Body of pancreas (tissue), 4 donors: ENCODE results near the gene PTTG1IP. TPM values are rescaled to one million over a fixed set of nuclear protein-coding genes. Genes with fewer than 3 reads are reported as not detected.
A peak's percentile ranks its signal among the peaks of the same experiment; 100 is the strongest.

Experiments used
- ATAC-seq: fragments of 150-250 bp; one replicate; pipeline ENCODE4 v1.9.1; 2016
- DNase-seq, 4 donors: peaks; one replicate each; pipeline ENCODE4 v3.0.0-alpha.2; 2019
- H3K27ac ChIP-seq, 4 donors: fragments of 200-600 bp; sonication (generic); 1 replicate in 3 of 4; 2 replicates in 1 of 4; pipeline versions ENCODE4 v1.5.1 to v1.6.1; 2016 to 2019; ENCODE audit warnings: mild to moderate bottlenecking in 1 of 4, mixed read lengths in 1 of 4, moderate library complexity in 1 of 4
- H3K27me3 ChIP-seq, 2 donors: fragments of 200-600 bp; sonication (generic); one replicate each; pipeline ENCODE4 v1.6.0; 2016; ENCODE audit warnings: mild to moderate bottlenecking in 1 of 2
- H3K36me3 ChIP-seq, 2 donors: fragments of 200-600 bp; sonication (generic); replicated peaks in 1 of 2; 2 replicates each; pipeline ENCODE4 v1.5.1; 2016; ENCODE audit warnings: low read depth in 2 of 2; ENCODE audit not compliant: insufficient read depth in 1 of 2
- H3K4me1 ChIP-seq: fragments of 200-600 bp; sonication (generic); one replicate; pipeline ENCODE4 v1.6.0; 2016
- H3K4me3 ChIP-seq, 2 donors: fragments of 200-600 bp; sonication (generic); 1 replicate in 1 of 2; 2 replicates in 1 of 2; pipeline ENCODE4 v1.5.1; 2016 to 2019
- H3K9me3 ChIP-seq, 3 donors: fragments of 200-600 bp; sonication (generic); 1 replicate in 2 of 3; 2 replicates in 1 of 3; pipeline ENCODE4 v1.5.1; 2016
- POLR2A ChIP-seq, 3 donors: fragments of 450-650 bp; IDR thresholded peaks; one replicate each; pipeline ENCODE4 v1.6.1; 2016; ENCODE audit warnings: antibody characterized with exemption in 3 of 3, mild to moderate bottlenecking in 2 of 3
- WGBS, 2 donors: methylation state at CpG; one replicate each; pipeline ENCODE4 v1.1.5; 2017; 5-methylcytosine and 5-hydroxymethylcytosine counted together
- intact Hi-C: fragments of 100-400 bp; cut with DNase I; formaldehyde crosslinking; loops from one replicate; pipeline ENCODE4 v1.15.1; 2023
- total RNA-seq, 2 donors: library from RNA; depleted of rRNA; stranded (reverse); fragments of >200 nt; gene quantifications; one replicate each; pipeline ENCODE4 v1.1.0, GENCODE V29; 2016
- TF ChIP-seq, protein P1 (sequence below), 7 experiments: fragments of 450-650 bp in 4 of 7; fragments of 200-600 bp in 3 of 7; sonication (generic) in 3 of 7; IDR thresholded peaks; one replicate each; pipeline ENCODE4 v1.5.1; 2016 to 2019; ENCODE audit warnings: antibody characterized with exemption in 7 of 7

The PTTG1IP gene
- total RNA-seq, 2 donors from 2014 or later = 71.5 to 106 TPM

DNA sequence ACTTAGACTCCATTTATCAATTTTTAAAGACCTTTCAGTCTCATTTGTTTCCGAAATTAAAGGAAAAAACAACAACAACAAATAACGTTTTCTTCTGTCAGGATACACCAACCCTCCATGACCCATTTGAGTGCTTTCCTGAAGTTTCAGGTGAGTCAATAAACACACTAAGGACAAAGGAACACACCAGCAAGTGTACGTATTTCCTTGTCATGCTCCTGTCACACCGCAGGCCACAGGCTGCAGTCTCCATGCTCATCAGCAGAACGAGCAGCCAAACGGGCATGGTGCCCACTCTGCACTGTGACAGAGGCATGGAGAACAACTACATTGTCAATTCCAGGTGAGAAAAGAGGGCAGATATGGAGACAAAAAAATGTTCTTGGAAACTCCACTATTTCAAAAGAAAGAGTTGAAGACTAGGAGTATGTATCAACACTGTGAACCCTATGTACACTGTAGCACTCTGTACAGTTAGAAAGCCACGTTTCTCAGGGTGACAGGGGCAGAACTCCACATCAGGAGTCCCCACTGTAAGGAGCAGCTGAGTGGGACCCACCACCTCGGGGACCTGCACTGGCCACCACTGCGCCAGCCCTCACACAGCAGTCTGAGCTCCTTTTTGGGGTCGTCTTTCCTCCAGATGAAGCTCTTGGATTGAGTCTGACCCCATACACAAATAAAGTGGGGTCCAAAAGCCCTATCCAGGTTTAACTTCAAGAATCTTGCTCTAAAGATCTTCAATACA lies 2.6 kb downstream of the PTTG1IP start:
- Histone ChIP-seq H3K27me3 (no peaks in the 10 kb centered on the region), H3K36me3 (no peaks in the 10 kb centered on the region), H3K4me3 (no peak overlapping the region), H3K27ac (peak overlapping the region in 3 of 4 donors; percentile 66 to 85 (median 83)), H3K9me3 (no peaks in the 10 kb centered on the region), H3K4me1 (peaks cover 67% of the 10 kb centered on the region)
- DNase-seq (peak in 2 of 4 donors; percentile 43 to 59), ATAC-seq (no peak)
- intact Hi-C loops = no loop called here
- WGBS, 2 donors = 44 to 53% methylated on average over 10 of the region's 10 CpGs
- TF ChIP-seq, protein P1, sequence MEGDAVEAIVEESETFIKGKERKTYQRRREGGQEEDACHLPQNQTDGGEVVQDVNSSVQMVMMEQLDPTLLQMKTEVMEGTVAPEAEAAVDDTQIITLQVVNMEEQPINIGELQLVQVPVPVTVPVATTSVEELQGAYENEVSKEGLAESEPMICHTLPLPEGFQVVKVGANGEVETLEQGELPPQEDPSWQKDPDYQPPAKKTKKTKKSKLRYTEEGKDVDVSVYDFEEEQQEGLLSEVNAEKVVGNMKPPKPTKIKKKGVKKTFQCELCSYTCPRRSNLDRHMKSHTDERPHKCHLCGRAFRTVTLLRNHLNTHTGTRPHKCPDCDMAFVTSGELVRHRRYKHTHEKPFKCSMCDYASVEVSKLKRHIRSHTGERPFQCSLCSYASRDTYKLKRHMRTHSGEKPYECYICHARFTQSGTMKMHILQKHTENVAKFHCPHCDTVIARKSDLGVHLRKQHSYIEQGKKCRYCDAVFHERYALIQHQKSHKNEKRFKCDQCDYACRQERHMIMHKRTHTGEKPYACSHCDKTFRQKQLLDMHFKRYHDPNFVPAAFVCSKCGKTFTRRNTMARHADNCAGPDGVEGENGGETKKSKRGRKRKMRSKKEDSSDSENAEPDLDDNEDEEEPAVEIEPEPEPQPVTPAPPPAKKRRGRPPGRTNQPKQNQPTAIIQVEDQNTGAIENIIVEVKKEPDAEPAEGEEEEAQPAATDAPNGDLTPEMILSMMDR (IDR thresholded peaks at IDR 0.05) = no peak
- no peak for TF ChIP-seq POLR2A (IDR thresholded peaks at IDR 0.05)

DNA sequence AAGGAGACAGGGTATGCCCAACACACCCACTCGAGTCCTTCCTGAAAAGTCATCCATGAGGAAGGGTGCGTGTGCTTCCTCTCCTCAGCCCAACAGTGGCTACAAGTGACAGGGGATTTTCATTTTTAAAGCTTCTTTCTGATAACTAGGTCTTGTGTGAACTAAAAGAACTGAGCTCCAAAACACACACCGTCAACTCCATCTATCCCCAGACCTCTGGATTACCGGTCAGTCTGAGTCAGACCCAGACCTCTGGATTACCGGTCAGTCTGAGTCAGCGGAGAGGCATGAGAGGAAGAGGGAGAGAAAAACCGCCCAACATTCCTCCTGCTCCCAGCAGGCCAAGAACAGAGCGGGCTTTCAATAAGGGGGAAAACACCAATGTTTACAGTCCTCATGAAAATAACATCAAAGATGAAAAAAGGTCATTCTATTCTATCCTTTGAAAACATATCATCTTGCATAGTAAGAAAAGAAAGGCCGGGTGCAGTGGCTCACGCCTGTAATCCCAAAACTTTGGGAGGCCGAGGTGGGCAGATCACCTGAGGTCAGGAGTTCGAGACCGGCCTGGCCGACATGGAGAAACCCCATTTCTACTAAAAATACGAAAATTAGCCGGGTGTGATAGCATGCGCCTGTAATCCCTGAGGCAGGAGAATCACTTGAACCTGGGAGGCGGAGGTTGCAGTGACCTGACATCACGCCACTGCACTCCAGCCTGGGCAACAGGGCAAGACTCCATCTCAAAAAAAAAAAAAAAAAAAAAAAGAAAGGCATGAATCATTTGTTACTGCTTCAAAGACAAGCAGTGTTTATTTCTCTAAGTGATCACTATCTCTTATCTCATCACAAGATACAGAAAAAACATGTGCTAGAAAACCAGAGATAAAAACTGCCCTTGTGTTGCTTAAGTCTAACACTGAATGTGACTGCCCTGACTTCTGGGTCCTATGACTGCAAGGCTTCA lies 3.4 kb downstream of the PTTG1IP start:
- peak; percentile 20 for ATAC-seq
- H3K27ac ChIP-seq = peak overlapping the region; percentile 22 to 85 (median 64)
- intact Hi-C loops = no loop called here

GRCh38 chr21:44868707-44869106 lies 4.8 kb downstream of the PTTG1IP start:
- DNase-seq = no peak
- 91 to 94% methylated on average over 7 of the region's 7 CpGs for WGBS, 2 donors
- ATAC-seq = no peak
- H3K4me1 ChIP-seq = peaks cover 49% of the 10 kb centered on the region
- H3K9me3 ChIP-seq = no peaks in the 10 kb centered on the region
- H3K4me3 ChIP-seq = no peak overlapping the region
- no peak for TF ChIP-seq POLR2A (IDR thresholded peaks at IDR 0.05)
- TF ChIP-seq, protein P1 (IDR thresholded peaks at IDR 0.05) = no peak
- peaks cover 0 to 3% of the 10 kb centered on the region in 2 donors for H3K36me3 ChIP-seq
- intact Hi-C loops = no loop called here
- H3K27ac ChIP-seq = peak overlapping the region in 3 of 4 donors; percentile 45 to 85 (median 83)
- no peaks in the 10 kb centered on the region for H3K27me3 ChIP-seq

More for the DNA sequence above, 3.4 kb downstream of the PTTG1IP start:
- Histone ChIP-seq H3K4me3 (no peak overlapping the region), H3K9me3 (no peaks in the 10 kb centered on the region), H3K4me1 (peaks cover 62% of the 10 kb centered on the region), H3K36me3 (no peaks in the 10 kb centered on the region), H3K27me3 (no peaks in the 10 kb centered on the region)
- WGBS, 2 donors = 60 to 71% methylated on average over 19 of the region's 19 CpGs
- peak in 2 of 3 donors; percentile 35 to 46 for TF ChIP-seq POLR2A (IDR thresholded peaks at IDR 0.05)
- TF ChIP-seq, protein P1 (IDR thresholded peaks at IDR 0.05) = no peak
- peak; percentile 36 to 71 (median 55) for DNase-seq

DNA sequence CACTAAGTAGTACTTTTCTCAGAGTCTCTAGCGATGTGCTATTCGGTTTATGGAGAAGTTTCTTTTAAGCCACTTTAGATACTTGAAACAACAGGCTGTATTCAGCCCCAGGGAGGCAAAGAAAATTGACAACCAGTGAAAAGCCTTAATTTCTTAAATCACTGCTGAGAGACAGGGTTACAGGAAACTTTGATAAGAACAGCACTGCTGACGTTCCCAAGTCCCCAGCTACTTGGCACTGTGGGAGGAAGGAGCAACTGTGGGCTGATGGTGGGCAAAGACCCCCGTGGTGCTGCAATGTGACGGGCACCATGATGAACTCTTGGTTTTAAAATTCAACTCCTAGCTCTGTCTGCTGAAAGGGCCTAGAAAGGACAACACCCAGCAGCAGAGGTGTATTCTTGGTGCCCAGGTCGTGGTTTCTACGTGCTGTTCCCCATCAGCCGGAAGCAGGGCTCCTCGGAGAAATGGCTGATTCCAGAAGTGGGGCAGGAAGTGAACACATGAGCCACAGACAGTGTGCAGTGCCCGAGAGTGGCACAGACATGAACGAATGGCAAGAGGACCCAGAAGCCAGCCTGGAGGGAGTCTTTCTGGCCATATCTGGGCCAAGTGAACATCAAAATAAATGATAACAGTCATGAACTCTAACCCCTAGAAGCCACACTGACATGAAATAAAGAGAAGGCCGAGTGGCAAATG lies 5.3 kb downstream of the PTTG1IP start:
- Histone ChIP-seq H3K27ac (peak overlapping the region in 1 of 4 donors; percentile 85), H3K4me1 (peaks cover 49% of the 10 kb centered on the region), H3K36me3 (peaks cover 0 to 3% of the 10 kb centered on the region in 2 donors), H3K9me3 (no peaks in the 10 kb centered on the region), H3K4me3 (no peak overlapping the region), H3K27me3 (no peaks in the 10 kb centered on the region)
- no peak for TF ChIP-seq POLR2A (IDR thresholded peaks at IDR 0.05)
- TF ChIP-seq, protein P1 (IDR thresholded peaks at IDR 0.05) = no peak
- ATAC-seq (no peak), DNase-seq (no peak)
- intact Hi-C loops = no loop called here
- WGBS, 2 donors = 60 to 73% methylated on average over 9 to 12 of the region's 12 CpGs
